Activated gamma-delta T cell treated with Interleukin-2 at 50 U/mL for 16 hours (primary cell): ENCODE results near the gene IL1RAPL1.
"Not testable (repeated sequence)": the region's sequence is repeated elsewhere in the genome, so short reads cannot be mapped to it uniquely, and the experiment has no call there.

Source experiments
- DNase-seq: peaks from one replicate; pipeline ENCODE4 v3.0.0-alpha.2; 2020

The IL1RAPL1 gene

DNA sequence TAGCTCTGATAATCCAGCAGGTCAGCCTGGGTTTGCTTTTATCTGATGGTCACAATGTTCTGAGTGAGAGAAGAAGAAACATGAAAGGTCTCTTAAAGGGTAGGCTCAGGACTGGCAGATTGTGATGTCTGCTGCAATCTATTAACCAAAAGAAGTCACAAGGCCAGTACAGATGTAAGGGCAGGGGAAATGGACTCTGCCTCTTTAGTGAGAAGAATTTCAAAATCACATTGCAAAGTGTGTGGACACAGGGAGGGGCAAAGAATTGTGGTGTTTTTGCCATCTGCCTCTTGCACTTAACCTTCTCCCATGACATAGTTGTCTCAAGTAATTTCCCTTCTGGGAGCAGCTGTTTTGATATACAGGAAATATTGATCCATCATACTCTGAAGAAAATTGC, 40.9 kb downstream of the IL1RAPL1 start:
- no peak for DNase-seq

DNA sequence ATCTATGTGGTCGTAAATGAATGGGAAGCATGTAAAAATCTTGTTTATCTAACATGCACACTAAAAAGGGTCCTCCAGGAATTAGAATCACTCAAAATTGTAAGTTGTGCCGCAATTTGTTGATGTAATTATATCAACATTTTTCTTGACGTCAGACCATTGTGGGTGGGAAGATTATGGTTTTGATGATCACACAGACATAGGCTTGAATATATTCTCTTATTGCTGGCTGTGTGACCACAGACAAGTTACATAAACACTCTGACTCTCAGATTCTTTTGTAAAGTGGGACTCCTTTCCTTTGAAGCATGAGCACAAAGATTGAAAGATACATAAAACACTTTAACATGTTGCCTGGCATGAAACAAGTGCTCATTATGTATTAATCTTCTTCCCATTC, 51.5 kb downstream of the IL1RAPL1 start:
- DNase-seq, result no peak

GRCh38 chrX:28639451-28639850, 52.2 kb downstream of the IL1RAPL1 start:
- DNase-seq, result no peak

GRCh38 chrX:28649541-28649940, 62.3 kb downstream of the IL1RAPL1 start:
- DNase-seq, result no peak

DNA sequence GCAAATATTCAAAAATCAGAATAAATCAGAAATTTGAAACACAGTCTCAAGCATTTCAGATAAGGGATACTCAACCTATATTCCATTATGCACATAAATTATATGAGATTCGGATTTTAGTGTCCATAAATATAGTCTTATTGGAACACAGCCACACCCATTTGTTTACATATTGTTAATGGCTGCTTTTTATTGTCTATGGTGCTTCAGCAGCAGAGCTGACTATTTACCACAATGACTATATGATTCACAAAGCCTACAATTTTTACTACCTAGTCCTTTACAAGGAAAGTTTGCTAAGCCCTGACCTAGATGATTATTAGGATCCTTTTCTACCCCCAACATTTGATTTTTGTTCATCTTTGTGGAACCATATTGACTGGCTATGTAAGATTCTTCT, 63.9 kb downstream of the IL1RAPL1 start:
- no peak for DNase-seq

GRCh38 chrX:28659269-28659668, 72.0 kb downstream of the IL1RAPL1 start:
- DNase-seq, result no peak

GRCh38 chrX:28665778-28666177, 78.5 kb downstream of the IL1RAPL1 start:
- DNase-seq, result no peak

DNA sequence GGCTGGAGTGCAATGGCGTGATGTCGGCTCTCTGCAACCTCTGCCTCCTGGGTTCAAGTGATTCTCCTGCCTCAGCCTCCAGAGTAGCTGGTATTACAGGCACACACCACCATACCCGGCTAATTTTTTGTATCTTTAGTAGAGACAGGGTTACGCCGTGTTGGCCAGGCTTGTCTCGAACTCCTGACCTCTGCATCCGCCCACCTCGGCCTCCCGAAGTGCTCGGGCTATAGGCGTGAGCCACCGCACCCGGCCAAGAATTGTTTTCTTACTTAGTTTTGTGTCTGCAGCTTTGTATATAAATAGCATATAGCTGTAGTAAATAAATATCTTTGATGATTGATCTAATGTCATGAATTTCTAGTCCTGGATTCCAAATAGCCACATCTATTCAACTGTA, 81.1 kb downstream of the IL1RAPL1 start:
- no peak for DNase-seq

DNA sequence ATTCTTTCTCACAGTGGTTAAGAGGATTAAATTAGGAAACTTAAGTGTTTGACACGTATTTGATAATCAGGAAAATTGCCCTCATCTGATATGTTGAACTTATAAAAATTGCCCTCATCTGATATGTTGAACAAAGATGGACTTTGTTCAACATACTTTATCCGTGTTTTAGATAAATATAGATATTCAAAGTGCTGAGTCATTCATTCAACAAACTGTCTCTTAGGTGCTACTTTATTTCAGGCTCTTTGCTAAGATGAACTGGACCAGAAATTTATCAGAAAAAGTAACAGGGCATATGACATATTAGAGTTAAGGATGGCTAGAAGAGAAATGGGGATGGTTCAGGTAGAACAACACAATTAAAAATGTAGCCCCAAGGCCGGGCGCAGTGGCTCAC, 81.7 kb downstream of the IL1RAPL1 start:
- DNase-seq, result no peak

DNA sequence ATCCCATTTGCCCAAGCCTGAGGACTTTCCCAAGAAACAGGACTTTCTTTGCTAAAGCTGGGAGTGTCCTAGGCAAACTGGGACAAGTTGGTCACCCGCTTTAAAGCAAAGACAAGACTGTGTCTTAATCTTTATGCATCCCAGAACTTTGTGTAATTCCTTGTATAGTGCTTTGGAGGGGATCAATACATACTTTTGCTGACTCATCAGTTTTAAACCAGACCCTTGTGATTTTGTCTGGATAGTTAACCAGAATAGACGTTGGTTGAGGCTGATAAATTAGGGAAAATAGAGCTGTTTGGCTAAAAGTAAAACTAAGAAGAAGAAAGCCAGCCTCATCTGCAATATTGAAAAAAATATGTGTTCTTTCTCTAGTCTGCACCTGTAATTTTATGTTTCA, 82.8 kb downstream of the IL1RAPL1 start:
- DNase-seq, result no peak

- no peak for DNase-seq
These were observed 87.9 kb downstream of the IL1RAPL1 start for GRCh38 chrX:28675173-28675572.

DNA sequence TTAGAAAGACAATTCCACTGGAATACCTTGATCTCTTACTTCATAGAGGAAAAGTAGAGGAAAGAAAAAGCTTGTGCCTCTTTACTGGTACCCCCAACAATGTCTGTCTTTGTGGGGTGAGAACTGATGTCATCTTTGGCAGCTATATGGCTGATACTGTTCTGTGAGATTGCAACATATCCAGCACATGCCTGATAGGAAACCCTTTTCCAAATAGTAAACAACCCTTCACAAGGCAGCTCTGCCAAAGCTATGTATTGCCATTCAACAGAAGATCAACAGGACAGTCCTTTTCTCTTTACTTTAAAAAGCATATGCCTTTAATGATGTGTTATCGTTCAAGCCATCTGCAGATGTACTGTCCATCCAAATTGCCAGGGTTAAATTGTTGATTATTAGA, 105.9 kb downstream of the IL1RAPL1 start:
- DNase-seq, result no peak

DNA sequence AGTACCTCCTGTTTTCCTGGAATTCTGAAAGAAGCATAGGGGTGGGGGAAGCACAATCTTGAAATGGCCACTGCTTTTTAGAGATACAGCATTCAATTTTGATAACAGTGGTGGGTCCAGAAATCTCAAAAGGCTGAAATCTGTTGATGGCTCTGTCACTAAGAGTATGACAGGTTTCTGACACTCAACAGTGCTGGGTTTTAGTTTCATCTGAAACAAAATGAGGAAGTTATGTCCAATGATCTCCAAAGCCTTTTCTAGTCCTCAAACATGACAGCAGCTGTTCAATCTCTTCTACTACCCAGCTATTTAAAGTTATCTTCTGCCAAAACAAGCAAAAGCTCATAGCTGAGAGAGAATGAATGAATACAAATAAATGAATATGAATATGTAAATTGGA, 110.5 kb downstream of the IL1RAPL1 start:
- no peak for DNase-seq

DNA sequence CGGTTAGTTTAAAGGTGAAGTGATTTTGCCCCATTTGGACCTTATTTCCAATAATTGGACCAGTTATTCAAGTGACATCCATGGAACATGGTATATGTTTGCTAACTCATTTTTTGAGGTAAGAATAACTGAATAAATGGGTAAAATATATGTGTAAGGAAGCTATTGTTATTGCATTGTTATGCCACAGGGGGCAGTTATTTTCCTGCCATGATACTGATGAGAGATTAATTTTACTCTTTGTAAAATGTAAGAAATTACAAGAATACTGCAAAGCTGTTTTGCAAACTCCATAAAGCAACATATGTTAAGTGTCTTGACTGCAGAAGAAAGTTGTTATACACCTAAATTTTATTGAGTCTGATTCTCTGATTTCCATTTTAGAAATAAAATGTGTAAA, 114.0 kb downstream of the IL1RAPL1 start:
- DNase-seq, result no peak

DNA sequence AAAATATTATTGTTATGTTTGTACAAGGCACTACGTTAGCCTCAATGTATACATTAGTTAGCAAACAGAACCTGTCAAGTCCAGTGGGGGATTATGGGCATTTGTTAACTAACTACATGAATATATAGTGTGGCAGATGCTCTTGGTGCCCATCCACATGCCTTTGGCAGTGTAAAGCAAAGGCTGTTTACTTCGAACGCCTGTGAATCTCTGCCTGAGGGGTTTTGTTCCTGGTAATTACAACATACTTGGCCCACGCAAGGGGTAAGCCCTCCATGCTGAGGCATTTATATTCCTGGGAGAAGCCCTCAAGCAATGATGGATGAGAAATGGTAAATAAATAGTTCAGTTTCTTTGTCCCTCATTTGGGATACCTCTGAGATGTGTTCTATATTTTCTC, 119.7 kb downstream of the IL1RAPL1 start:
- DNase-seq, result no peak

DNA sequence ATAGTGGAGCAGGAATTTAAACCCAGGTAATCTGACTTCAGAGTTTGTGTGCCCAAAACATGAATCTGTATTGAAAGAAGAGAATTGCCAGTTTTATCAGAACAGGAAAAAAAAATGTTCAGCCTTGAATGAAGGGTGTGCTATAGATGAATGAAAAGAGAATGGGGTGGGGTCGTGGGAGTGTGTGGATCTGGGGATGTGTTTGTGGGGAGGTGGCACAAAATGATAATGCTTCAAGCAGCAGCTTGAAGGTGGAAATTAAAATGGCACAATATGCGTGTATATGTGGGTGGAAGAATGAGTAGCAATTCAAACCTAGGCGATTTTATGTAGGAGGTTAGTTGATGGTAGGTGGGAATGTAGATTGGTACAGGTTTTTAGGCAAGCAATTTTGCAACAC, 122.2 kb downstream of the IL1RAPL1 start:
- DNase-seq, result no peak

DNA sequence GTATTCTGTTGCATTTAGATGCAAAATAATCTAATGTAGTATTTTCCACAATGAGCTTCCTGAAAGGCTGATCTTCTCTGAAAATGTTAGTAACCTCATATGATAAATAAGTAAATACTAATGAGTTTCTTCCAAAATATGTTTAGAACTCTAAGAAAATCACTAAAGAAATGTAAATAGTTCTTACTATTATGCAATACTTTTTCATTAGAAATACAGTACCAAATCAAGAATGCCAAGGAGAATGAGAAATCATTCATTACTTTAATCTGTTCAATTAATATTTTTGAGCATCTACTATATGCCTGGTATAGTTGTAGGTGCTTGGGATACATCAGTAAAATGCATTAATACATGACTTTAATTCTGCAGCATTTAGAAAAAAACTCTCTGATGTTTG, 130.6 kb downstream of the IL1RAPL1 start:
- no peak for DNase-seq

GRCh38 chrX:28718450-28718849, 131.2 kb downstream of the IL1RAPL1 start:
- no peak for DNase-seq

- DNase-seq, result no peak
These were observed 132.4 kb downstream of the IL1RAPL1 start for GRCh38 chrX:28719620-28720019.

DNA sequence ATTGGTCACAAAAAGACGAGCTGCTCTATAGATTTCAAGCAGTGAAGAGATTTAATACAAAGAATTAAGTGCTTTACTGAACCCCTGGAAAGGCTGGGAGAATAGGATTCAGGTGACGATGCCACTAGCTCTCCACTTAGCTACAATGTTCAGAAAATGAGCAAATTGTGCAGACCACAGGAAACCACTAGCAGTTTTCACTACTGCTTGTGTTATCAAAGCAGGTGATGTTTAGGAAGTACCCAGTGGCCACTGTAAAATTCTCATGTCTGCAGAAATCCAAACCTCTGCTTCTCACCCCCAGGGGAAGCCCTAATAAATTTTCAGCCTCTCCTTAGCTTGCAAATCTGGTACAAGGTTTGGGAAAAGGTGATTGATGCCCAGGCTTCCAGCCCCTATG, 165.1 kb downstream of the IL1RAPL1 start:
- DNase-seq, result no peak

GRCh38 chrX:28756175-28756574, 168.9 kb downstream of the IL1RAPL1 start:
- DNase-seq, result no peak

GRCh38 chrX:28756647-28757046, 169.4 kb downstream of the IL1RAPL1 start:
- no peak for DNase-seq

GRCh38 chrX:28757290-28757689, 170.0 kb downstream of the IL1RAPL1 start:
- DNase-seq, result no peak

DNA sequence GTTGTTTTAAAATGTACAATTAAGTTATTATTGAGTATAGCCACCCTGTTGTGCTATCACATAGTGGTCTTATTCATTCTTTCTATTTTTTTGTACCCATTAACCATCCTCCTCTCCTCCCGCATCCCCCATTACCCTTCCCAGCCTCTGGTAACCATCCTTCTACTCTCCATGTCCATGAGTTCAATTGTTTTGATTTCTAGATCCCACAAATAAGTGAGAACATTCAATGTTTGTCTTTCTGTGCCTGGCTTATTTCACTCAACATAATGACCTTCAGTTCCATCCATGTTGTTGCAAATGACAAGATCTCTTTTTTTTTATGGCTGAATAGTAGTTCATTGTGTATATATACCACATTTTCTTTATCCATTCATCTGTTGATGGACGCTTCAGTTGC, 179.3 kb downstream of the IL1RAPL1 start:
- DNase-seq, result not testable (repeated sequence)

DNA sequence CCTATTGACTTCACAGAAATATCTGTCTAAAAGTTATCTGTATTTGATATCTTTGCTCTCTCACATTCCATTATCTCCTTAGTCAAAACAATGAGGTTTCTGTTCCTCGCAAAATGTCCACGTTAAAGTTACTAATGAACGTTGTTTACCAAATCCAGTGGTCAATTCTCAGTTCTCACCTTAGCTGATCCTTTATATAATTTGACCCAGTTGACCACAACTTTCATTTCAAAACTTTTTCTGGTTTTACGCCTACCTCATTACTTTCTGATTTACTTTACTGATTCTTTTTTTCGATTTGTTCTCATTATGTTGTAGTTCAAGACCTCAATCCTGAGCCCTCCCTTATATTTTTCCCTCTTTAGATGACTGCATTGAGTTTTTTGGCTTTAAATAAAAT, 186.6 kb downstream of the IL1RAPL1 start:
- no peak for DNase-seq

DNA sequence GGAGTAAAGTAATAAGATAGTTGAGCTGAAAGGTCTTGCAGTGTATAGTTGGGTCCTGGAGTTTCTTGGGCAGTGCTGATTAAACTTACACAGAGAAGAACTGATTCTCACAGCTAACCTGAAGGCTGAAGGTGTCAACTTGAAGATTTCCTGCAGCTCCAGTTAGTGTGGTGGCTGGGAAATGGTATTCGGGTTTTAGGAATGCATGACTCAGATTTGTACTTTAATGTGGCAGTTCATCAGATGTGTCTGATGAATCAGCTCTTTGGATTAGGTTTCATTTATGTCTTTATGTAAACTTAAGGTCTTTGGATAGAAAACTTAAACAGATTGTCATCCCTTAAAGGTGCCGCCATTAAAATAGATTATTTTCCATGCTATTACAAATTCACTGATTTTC, 200.0 kb downstream of the IL1RAPL1 start:
- DNase-seq, result no peak
